GM19468 (cell line): ENCODE results near the gene SLC5A5.
A peak's percentile ranks its signal among the peaks of the same experiment; 100 is the strongest.

Experiments
- ATAC-seq: cut with Tn5 transposase; IDR thresholded peaks from one replicate; pipeline ENCODE4 v1.9.1; 2021; ENCODE audit warnings: mild to moderate bottlenecking, moderate library complexity, moderate number of reproducible peaks; ENCODE audit not compliant: unreplicated experiment; ENCODE audit errors: extremely low read depth

Gene SLC5A5

DNA sequence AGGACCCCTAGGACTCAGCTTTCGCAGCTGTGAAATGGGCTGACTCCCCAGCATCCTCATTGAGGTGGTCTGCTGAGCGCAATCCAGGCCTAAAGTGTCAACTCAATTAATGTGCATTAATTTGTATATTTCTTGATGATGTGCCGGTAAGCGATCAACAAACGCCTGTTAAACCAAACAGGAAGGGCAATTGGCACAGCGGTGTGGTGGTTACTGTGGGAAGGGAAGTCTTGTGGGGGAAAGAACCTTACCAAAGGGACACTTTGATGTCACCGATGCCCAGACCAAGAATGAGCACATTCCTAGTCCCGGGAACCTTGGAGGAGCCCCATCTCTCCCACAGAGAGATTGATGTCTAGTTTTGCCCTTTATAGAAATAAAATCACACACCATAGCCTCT, 25.6 kb upstream of the SLC5A5 start:
- no peak for ATAC-seq

- ATAC-seq, result no peak
These were observed 24.0 kb upstream of the SLC5A5 start, which contains the start of gene JAK3 for GRCh38 chr19:17847538-17848366. TSS of gene JAK3 (minus strand) at chr19:17847982. CDS start at chr19:17844417, 3,565 bp downstream.

GRCh38 chr19:17848595-17849292, 23.0 kb upstream of the SLC5A5 start:
- no peak for ATAC-seq

DNA sequence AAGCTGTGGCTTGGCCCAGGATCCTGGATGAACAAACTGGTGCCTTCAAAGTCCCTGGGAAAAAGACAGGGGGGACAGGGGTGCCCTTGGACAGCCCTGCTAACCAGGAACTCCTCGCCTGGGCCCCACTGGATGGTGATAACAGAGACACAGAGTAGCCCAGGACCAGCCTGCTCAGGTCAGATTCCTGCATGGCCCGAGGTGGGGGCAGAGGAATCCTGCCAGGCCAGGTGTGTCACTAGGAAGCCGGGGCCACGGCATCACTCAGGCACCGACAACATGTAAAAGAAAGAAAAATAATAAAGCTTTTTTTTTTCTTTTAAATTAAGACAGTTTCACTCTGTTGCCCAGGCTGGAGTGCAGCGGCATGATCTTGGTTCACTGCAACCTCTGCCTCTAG, 17.7 kb upstream of the SLC5A5 start:
- no peak for ATAC-seq

DNA sequence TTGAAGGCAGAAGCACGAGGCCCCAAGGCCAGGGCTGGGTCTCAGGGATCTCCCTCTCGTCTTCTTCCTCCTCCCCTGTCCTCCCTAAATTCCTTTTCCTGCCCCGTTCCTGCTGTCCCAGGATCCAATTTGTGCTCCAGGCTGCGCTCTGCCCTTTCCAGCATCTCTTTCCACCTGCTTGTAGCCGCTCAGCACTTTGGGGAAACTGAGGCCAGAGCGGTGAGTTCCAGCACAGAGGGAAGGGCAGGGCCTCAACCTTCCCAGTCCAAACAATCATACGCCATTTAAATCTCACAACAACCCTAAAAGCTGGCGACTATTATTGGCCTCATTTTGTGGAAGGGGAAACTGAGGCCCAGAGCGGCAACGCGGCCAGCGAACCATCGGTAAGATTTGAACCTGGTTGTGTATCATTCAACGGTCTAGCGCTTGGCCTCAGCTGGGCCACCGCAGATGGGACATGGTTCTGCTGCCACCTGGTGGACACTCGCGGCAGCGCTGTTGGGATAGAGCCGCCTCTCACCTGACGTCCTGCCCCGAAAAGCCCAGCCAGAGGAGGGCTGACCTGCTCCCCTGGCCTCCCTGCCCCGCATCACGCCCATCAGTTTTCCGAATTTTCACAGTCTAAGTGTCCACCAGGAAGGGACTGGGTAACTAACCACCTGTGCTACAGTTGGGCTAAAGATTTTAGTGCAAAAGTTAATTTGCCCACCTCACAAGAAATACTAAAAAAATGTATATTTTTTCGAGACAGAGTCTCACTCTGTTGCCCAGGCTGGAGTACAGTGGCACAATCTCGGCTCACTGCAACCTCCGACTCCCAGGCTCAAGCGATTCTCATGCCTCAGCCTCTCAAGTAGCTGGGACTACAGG, 16.2 kb upstream of the SLC5A5 start:
- no peak for ATAC-seq

- peak; percentile 94 for ATAC-seq
These were observed 12.0 kb upstream of the SLC5A5 start, which contains the start of gene RPL18A for GRCh38 chr19:17859533-17860330. TSS of gene RPL18A (plus strand) at chr19:17859910. CDS start at chr19:17859957, 47 bp downstream.

GRCh38 chr19:17860331-17860992, 11.3 kb upstream of the SLC5A5 start:
- ATAC-seq, result no peak

DNA sequence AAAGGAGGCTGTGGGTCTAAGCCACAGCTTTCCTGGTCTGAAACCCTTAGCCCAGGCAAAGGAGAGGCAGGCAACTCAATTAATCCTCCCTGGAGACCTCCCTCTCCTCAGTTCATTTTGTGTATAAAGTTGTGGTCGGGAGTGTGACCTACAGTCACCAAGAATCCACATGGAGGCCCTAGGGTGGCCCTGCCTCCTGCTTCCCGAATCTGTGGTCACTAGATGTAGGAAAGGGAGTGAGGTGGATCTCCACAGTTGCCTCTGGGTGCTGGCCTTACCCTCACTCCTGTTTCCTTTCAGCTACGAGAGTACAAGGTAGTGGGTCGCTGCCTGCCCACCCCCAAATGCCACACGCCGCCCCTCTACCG, 10.8 kb upstream of the SLC5A5 start:
- ATAC-seq, result no peak

- ATAC-seq, result no peak
These were observed 10.0 kb upstream of the SLC5A5 start for GRCh38 chr19:17861542-17862402.

GRCh38 chr19:17862711-17863519, 8.8 kb upstream of the SLC5A5 start:
- ATAC-seq, result no peak

DNA sequence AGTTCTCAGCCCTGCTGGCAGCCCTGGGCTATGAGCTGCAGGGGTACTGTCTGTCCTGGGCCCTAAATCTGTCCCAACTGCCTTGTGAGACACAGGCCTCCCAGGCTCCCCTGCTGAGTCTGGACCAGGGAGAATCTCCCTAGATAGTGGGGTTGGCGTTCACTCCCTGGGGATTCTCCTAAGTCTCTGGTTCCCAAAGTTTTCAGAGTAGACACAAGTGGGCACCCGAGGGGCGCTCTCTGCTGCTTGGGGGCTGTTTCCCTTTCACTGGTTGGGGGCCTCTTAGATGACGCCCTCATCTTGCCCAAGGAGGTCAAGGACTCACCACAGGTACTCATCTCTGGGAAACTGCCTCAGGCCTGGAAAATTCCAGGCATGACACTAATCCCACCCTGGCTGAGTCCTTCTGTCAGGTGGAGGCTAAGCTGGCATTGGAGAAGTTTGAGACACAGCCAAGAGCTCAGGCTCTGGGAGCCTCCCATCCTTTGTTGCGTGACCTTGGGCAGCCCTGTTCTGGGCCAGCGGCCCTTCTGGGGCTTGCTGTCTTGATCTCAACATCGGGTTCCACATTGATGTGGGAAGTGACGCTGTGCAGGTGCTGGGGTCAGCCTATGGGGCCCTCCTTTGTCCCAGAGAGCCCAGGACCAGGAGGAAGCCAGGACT, 8.1 kb upstream of the SLC5A5 start:
- ATAC-seq, result no peak

GRCh38 chr19:17865364-17866311, 6.1 kb upstream of the SLC5A5 start:
- no peak for ATAC-seq

- ATAC-seq, result no peak
These were observed 5.3 kb upstream of the SLC5A5 start for GRCh38 chr19:17866312-17866963.

- no peak for ATAC-seq
These were observed 4.7 kb upstream of the SLC5A5 start for GRCh38 chr19:17866964-17867486.

DNA sequence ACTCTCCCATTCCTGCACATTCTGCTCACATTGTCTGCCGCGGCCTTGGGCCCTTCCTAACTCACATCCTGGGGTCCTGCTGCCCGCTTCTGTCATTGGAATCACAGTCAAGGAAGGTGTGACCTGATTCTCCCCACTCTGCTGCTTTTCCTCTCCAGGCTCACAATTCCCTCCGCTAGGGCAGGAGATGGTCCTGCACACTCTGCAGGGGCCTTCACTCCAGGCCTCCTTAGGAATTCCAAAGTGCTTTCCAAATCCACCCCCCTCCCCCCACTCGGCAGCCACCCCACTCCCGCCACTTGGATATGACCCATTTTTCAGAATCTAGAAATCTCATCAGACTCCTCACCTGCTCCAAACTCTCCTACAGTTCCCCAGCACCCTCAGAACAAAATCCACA, 3.1 kb upstream of the SLC5A5 start:
- no peak for ATAC-seq
